Uterus (tissue), 2 donors: ENCODE data around the gene GALT.

ENCODE experiments used
- CTCF ChIP-seq, 4 experiments: fragments of 200-600 bp in 2 of 4; fragments of 450-650 bp in 2 of 4; sonication (generic) in 2 of 4; IDR thresholded peaks; one replicate each; pipeline ENCODE4 v1.5.1; 2016 to 2019; ENCODE audit warnings: antibody characterized with exemption in 4 of 4, mild to moderate bottlenecking in 2 of 4, moderate library complexity in 1 of 4
- POLR2A ChIP-seq, 2 donors: fragments of 450-650 bp; IDR thresholded peaks; one replicate each; pipeline ENCODE4 v1.6.1; 2016; ENCODE audit warnings: antibody characterized with exemption in 2 of 2, mild to moderate bottlenecking in 1 of 2, moderate library complexity in 1 of 2

- TF ChIP-seq CTCF (IDR thresholded peaks at IDR 0.05) (no peak), POLR2A (IDR thresholded peaks at IDR 0.05) (no peak)
These were observed 13.2 kb downstream of the GALT start for GRCh38 chr9:34659592-34660253.
